Dedifferentiated amniotic fluid mesenchymal stem cell (primary cell): Measurements from ENCODE around the gene GAR1.
"Not testable (repeated sequence)": the region's sequence is repeated elsewhere in the genome, so short reads cannot be mapped to it uniquely, and the experiment has no call there.

Source experiments
- DNase-seq: peaks from one replicate; pipeline ENCODE4 v3.0.0-alpha.2; 2016; ENCODE audit errors: extremely low spot score

The GAR1 gene

GRCh38 chr4:109815151-109816081 is at the start of gene GAR1:
Gene GAR1, plus strand, starts transcription at chr4:109815762. Its CDS starts 403 bp downstream, at chr4:109816165.
- DNase-seq: peak; percentile 92

- not testable (repeated sequence) for DNase-seq
Observed at GRCh38 chr4:109782092-109782491, 33.5 kb upstream of the GAR1 start.

DNA sequence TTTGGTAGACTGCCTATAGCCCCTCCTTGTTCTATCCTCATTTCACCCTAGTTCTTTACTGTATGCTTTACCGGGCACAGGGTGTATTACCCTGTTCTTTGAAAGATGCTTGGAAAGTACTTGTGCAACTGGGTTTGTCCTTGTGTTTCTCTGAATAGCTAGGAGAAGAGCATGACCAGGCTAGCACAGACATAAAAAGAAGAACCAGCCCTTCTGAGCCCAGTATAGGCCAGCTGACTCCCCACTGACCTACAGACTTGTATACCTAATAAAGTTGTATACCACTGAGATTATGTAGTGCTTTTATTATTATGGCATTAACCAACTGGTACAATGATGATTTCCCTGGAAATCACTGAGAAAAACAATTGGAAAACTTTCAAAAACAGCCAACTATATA is 28.7 kb upstream of the GAR1 start:
- DNase-seq: no peak

DNA sequence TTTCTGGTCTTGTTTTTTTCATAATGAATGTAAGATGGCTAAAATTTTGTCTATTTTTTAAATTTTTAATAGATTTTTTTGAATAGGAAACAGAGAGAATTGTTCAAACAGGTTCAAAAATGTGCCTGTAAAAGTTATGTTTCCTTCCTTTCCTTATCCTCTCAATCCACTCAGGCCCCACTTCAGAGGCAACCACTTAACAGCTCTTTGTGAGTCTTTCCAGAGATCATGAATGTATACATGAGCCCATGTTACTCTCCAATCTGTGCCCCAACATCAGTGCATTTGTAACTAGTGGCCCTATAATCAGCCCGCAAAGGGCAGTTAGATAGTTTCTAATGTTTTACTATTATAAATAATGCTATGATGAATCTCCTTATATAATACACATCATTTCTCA is 27.8 kb upstream of the GAR1 start:
- no peak for DNase-seq

DNA sequence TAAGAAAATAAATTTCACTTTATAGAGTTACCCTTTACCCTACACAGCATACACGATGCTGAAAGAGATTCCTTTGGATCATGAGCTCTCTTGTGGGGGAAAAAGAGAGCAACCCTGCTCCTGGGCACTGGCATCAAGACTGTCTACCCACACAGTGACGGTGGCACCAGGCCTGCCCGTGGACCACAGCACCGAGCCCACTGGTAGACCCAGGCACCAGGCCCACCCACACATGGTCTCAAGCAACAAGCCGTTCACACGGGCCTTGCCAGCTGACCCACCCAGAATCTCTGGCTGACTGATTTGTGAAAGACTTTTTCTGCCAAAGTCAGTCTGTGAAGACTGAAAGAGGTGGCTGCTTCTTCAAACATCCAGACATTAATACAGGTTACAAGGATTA is 20.5 kb upstream of the GAR1 start:
- DNase-seq: no peak

GRCh38 chr4:109798866-109799265 is 16.7 kb upstream of the GAR1 start:
- DNase-seq: no peak

GRCh38 chr4:109801099-109801789 is 14.3 kb upstream of the GAR1 start:
- DNase-seq: no peak

- DNase-seq: peak; percentile 28
Observed at GRCh38 chr4:109801895-109802319, 13.7 kb upstream of the GAR1 start, which contains the start of gene CFI. Gene CFI, minus strand, starts transcription at chr4:109801999. Its CDS starts 28 bp downstream, at chr4:109801971.

DNA sequence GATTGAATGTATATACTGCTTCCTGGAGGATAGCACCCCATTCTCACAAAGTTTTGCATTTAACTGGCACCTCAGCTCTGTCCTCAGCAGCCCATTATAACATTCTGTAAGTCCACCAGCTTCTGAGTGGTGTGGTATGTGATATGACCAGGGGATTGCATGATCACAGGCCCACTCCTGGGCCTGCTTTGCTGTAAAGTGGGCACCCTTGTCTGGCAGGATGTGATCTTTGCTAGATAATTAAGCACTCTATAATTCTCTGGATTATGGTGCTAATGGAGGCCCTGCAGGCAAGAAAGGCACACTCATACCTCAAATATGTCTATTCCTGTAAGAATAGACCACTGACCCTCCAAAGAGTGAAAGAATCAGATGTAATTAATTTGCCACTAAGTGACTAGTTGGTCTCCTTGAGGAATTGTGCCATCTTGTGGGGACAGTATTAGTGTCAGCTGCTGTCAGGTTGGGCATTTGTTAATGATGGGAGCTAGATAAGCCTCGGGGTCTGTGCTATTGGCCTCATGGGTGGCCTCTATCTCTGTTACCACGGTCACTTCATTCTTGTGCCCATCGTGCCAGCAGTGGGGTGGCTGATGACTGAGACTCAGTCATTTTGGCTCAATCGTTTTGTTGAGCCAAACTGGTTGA is 11.5 kb upstream of the GAR1 start:
- DNase-seq: no peak

DNA sequence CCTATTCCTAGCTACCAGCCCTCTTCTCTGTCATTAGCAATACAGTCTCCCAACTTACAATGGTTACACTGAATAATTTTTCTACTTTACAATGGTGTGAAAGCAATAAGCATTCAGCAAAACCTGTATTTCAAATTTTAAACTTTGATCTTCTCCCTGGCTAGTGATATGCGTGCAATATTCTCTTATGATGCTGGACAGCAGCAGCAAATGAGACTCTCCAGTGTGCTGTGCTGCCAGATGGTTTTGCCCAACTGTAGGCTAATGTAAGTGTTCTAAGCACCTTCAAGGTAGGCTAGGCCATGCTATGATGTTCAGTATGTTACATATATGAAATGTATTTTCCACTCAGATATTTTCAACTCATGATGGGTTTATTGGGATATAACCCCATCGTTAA is 5.9 kb upstream of the GAR1 start:
- no peak for DNase-seq

DNA sequence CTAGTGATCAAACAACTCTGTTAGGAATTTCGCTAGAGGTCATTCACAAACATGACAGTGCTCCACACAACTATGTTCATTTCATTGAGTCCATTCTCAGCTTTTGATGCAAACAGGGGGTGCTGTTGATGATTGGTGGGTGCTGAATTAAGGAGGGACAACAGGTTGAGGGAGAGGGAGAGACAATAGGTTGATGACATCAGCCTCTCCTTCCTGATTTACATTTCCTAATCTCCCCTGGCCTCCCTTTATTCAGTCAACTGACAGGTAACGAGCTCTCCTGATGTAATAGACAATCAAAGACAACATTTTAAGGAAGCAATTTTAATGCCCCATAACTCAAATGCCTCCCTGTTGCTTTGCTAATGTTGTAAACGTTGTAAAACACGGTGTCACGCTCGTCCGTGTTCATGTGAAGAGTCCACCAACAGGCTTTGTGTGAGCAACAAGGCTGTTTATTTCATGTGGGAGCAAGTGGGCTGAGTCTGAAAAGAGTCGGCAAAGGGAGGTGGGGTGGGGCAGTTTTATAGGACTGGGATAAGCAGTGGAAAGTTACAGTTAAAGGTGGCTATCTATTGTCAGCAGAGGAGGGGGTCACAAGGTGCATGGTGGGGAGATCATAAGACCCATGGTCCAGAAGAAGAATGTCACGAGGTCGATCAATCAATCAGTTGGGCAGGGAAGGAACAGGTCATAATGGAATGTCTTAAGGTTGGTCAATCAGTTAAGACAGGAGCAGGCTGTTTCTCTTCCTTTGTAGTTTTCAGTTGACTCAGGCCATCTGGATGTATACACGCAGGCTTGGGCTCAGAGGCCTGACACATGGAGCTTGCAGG is 4.8 kb upstream of the GAR1 start:
- DNase-seq: no peak

GRCh38 chr4:109811707-109812106 is 3.9 kb upstream of the GAR1 start:
- no peak for DNase-seq

DNA sequence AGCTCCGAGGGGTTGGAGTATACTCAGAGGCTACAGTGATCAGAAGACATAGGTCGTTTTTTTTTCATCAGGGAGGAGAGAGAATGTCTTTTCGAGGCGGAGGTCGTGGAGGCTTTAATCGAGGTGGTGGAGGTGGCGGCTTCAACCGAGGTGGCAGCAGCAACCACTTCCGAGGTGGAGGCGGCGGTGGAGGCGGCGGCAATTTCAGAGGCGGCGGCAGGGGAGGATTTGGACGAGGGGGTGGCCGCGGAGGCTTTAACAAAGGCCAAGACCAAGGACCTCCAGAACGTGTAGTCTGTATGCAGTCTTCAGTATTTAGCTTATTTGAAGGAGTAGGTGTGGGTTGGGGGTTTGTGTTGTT is 500 bp downstream of the GAR1 start:
- no peak for DNase-seq

DNA sequence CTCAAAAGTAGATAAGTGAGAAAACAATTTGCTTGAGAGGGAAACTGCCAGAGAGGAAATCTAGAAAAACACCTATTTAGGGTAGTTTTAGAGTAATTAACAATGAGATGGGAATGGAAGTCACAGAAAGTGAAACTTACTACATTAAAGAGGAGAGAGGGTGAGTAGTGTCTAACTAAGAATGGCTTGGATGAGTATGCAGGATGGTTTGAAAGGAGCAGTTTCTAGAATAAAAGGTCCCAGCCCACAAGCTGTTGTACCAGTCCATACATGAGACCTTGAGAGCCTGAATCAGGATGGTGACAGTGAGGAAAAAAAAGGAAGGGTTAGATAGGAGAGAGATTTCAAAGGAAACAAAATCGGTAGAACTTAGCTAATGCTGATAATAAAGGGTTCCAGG is 1.3 kb downstream of the GAR1 start:
- DNase-seq: no peak

DNA sequence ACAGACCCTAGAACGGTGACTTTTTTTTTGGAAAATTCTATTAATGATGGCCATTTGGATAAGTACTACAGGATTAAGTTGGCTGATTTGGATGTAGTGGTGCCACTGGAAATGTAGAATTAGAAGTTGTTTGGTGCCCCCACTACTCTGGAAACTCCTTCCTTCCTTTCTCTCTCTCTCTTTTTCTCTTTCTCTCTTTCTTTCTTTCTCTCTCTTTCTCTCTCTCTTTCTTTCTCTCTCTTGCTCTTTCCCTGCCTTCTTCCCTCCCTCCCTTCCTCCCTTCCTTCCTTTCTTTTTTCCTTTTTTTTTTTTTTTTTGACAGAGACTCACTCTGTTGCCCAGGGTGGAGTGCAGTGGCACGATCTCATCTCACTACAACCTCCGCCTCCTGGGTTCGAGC is 2.7 kb downstream of the GAR1 start:
- DNase-seq: no peak

GRCh38 chr4:109820563-109820962 is 5.0 kb downstream of the GAR1 start:
- DNase-seq: no peak

DNA sequence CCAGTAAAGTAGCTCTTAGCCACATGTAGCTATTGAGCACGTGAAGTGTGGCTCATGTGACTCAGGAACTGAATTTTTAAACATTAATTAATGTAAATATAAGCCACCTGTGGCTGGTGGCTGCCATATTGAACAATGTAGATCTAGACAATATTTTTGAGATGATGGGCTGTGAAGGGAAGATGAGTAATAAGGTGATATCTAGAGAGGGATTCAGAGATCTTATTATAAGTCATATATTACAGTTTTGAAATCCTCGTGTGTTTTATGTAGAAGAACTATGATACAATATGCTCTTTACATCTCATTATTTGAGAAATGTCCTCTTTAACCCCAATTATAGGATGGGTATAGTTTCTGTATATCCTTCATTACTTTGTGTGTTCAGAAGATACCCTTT is 5.6 kb downstream of the GAR1 start:
- DNase-seq: no peak

- peak; percentile 19 for DNase-seq
Observed at GRCh38 chr4:109826719-109827118, 11.2 kb downstream of the GAR1 start.

DNA sequence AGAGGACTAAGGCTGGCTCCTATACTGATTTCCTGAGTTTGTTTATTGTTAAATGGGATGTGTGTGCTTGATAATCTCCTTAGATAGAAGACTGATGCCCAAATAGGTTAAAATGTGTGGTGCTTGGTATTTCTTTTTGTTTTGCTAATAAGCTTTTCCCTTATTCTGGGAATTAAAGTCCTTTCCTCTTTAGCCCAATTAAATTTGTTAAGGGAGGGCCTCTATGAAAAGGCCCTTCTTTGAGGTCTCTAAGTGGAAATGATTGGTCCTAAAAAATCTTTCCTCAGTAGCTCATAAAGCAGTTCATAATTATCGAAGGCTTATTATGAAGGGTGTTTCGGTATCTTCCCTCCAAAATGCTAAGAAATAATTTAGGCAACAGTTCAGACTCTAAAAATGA is 12.1 kb downstream of the GAR1 start, which contains the start of gene RRH:
RRH (plus strand) TSS at position 301 of the 400 bp plus-strand sequence; CDS start at position 357, 56 bp downstream.
- no peak for DNase-seq

GRCh38 chr4:109833756-109834155 is 18.2 kb downstream of the GAR1 start:
- no peak for DNase-seq

DNA sequence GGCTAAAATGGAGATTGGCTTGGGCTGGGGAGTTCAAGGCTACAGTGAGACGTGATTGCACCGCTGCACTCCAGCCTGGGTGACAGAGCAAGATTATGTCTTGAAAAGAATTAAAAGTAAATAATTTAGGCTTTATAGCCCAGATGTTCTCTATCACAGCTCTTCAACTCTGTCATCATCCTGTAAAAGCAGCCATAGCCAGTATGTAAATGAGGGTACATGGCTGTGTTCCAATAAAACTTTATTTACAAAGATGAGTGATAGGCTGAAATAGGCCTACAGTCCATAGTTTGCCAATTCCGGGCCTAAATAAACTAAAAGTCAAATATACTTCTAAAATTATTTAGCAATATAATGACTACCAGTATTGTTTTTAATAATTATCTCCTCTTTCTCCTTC is 21.4 kb downstream of the GAR1 start:
- no peak for DNase-seq
